GM13976 (cell line): Measurements from ENCODE around the gene ACOT12.

Experiments used
- DNase-seq: peaks from one replicate; pipeline ENCODE4 v3.0.0; 2012; ENCODE audit warnings: low spot score
- in situ Hi-C: fragments of 300-500 bp; cut with MboI; formaldehyde crosslinking; loops from one replicate; pipeline ENCODE4 v1.12.0; 2022; ENCODE audit warnings: low sequenced_read_pairs, mixed read lengths, inconsistent platforms; ENCODE audit not compliant: unreplicated experiment
- TF ChIP-seq, protein P1 (sequence below): IDR thresholded peaks from 2 replicates; pipeline ENCODE4 v1.5.1; 2012; ENCODE audit warnings: borderline replicate concordance, mild to moderate bottlenecking; ENCODE audit not compliant: insufficient read depth; ENCODE audit errors: extremely low read depth, missing control alignments, control extremely low read depth

Gene ACOT12

GRCh38 chr5:81402192-81402930 lies 8.4 kb upstream of the ACOT12 start:
- in situ Hi-C loops, result no loop called here
- TF ChIP-seq, protein P1, sequence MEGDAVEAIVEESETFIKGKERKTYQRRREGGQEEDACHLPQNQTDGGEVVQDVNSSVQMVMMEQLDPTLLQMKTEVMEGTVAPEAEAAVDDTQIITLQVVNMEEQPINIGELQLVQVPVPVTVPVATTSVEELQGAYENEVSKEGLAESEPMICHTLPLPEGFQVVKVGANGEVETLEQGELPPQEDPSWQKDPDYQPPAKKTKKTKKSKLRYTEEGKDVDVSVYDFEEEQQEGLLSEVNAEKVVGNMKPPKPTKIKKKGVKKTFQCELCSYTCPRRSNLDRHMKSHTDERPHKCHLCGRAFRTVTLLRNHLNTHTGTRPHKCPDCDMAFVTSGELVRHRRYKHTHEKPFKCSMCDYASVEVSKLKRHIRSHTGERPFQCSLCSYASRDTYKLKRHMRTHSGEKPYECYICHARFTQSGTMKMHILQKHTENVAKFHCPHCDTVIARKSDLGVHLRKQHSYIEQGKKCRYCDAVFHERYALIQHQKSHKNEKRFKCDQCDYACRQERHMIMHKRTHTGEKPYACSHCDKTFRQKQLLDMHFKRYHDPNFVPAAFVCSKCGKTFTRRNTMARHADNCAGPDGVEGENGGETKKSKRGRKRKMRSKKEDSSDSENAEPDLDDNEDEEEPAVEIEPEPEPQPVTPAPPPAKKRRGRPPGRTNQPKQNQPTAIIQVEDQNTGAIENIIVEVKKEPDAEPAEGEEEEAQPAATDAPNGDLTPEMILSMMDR, result no peak
- no peak for DNase-seq

DNA sequence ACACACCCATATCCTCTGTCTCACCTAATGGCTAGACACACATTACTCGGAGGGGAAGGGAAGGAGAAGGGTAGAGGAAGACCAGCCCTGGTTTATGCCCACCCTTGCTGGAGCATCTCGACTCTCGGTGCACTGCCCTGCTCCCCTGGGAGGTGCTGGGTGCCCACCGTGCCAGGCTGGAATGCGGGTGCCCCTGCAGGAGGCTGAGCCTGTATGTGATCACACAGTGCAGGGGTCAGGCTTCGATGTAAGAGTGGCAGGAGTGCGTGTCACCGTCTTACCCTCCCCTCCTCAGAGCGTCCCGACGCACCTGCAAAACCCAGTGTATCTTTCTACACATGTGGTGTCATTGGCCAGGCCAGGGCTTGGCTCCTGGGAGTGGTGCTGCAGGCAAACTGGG lies 7.3 kb upstream of the ACOT12 start:
- DNase-seq, result no peak
- in situ Hi-C loops, result no loop called here
- TF ChIP-seq, protein P1, result no peak

DNA sequence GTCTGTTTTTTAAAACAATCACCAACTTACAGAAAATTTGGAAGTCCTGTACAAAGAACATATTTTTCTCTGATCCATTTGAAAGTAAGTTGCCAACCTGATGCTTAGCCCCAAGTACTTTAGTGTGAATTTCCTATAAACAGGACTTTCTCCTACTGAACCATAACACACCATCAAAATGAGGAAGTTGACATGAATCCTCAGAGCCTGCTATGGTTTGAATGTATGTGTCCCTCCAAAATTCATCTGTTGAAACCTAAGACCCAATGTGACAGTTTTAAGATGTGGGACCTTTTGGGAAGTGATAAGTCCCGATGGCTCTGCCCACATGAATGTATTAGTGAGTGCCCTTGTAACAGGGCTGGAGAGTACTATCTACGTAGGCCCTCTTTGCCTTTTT lies 6.4 kb upstream of the ACOT12 start:
- TF ChIP-seq, protein P1, result no peak
- in situ Hi-C loops, result no loop called here
- no peak for DNase-seq

DNA sequence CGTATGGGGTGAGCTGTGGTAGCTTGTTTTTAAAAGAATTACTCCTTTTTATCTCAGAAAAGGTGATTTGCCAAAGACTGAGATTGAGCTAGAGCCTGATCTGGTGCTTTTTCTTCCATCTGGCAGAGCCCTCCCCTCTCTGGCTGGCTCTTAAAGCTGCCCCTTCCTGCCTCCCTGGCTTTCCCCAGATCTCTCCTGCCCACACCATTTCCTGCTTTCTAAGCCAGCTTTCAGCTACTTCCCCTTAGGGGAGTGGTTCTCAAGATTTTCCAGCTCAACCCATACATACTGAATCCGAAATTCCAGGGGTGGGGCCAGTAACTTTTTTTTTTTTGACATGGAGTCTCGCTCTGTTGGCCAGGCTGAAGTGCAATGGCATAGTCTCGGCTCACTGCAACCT lies 4.8 kb upstream of the ACOT12 start:
- TF ChIP-seq, protein P1, result no peak
- DNase-seq, result no peak
- in situ Hi-C loops, result no loop called here

- TF ChIP-seq, protein P1, result no peak
- in situ Hi-C loops, result no loop called here
- no peak for DNase-seq
Measured at GRCh38 chr5:81397176-81397575, 3.2 kb upstream of the ACOT12 start.

- in situ Hi-C loops, result no loop called here
- DNase-seq, result no peak
- TF ChIP-seq, protein P1, result no peak
Measured at GRCh38 chr5:81395262-81395661, 1.3 kb upstream of the ACOT12 start.
